HG03460 (cell line): Measurements from ENCODE around the gene CIAO2A.

Experiments
- ATAC-seq: cut with Tn5 transposase; IDR thresholded peaks from one replicate; pipeline ENCODE4 v1.9.1; 2021; ENCODE audit not compliant: unreplicated experiment

The CIAO2A gene

DNA sequence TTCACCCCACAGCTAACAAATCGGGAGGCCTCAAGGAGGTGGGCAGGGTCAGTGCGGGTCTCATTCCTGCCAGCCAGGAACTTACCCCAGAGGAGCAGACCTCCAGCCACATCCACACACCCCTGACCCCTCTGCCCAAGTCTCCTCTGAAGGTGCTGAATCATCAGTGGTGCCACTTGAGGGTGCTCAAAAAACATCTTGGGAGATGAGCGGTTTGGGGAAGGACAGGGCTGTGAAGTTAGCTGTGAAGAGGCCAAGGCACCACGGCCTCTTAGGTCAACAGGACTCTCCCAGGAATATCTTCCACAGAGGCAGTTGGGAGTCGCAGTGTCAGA lies 48.6 kb downstream of the CIAO2A start:
- no peak for ATAC-seq

DNA sequence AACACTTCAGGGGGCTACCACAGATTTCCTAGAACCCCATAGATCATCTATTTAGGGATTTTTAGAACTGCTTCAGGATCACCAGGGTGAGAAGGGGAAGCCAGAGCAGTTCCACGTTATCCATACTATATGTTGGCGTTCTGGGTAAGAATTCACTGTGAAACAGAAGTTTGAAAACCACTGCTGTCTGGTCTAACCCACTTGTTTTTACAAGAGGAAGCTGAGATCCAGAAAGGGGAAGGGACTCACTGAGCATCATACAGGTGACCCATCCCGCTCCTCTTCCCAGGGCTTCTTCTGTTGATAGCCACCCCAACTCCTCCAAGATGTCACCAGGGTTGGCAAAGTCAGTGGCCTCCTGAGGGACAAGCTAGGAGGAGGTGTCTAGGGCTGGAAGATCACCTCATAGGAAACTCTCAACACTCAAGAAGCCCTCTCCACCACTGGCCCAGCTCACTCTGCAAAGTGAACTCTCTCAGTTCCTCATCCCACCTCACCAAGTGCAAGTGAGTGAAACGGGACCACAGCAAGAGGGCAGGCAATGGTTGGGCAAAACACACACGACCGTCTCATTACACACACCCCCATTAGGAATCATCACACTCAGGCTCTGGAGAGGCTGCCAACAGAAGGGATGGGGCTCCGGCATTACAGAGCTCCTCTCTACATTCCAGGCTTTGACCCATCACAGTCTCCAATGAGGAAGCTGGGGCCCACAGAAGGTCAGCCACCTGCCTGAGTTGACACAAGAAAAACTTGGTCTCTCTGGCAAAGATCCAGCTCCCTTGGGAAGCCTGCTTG lies 49.1 kb downstream of the CIAO2A start:
- peak; percentile 46 for ATAC-seq

DNA sequence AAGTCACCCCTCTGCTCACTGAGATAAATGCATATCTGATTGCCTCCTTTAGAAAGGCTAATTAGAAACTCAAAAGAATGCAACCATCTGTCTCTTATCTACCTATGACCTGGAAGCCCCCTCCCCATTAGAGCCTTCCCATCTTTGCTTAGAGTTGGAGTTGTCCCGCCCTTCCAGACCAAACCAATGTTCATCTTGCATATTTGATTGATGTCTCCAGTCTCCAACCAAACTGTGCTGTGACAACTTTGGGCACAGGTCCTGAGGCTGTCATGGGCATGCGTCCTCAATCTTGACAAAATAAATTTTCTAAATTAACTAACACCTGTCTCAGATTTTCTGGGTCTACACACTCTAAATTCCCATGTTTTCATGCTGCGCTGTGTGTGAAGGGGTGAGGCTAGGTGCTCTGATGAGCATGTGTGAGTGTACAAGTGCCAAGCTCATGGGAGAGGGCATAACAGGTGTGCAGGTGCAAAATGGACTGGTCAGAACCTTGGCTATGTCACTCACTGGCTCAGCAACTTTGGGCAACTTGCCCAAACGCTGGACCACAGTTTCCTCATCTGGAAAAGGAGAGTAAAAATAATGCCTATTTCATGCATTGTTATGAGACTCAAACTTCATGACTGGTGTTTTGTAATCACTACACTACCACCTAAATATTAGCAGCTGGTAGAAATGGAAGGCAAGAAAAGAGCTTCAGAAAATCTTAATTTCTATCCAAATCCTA lies 54.6 kb downstream of the CIAO2A start:
- ATAC-seq: no peak

DNA sequence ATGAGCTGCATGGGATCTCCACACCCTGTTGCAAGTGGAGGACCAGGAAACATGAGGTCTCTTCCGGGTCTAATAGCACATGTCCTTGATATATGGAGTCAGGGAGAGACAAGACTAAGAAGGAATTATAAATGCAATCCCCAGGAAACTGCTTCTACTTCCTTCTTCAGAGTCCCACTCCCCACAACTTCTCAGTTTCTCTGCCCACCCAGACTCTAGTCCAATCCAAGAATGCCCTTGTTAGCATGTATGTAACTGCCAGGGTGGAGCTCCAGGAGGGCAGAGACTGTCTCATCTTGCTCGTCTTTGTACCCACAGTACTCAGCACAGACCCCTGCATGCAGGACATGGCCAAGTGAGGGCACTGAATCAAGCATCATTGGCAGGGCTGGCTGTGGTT lies 55.7 kb downstream of the CIAO2A start:
- no peak for ATAC-seq

DNA sequence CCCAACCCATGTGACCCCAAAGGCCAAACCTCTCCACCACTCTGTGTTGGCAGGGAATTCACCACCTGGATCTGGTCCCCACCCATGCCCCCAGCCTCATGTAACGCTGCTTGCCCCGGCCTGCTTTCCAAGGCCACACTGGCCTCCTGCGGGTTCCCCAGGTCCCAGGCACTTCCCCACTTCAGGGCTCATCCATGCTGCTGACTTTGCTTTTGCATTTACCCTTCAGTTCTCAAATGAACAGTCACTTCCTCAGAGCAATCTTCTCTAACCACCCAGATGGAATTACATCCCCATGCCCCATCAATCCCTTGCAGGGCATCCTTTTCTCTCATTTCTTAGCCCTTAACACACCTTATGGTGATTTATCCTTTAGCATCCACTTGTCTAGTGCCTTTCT lies 56.5 kb downstream of the CIAO2A start:
- no peak for ATAC-seq

GRCh38 chr15:64035525-64035924 lies 58.1 kb downstream of the CIAO2A start:
- no peak for ATAC-seq

GRCh38 chr15:64034519-64034918 lies 59.1 kb downstream of the CIAO2A start:
- no peak for ATAC-seq

DNA sequence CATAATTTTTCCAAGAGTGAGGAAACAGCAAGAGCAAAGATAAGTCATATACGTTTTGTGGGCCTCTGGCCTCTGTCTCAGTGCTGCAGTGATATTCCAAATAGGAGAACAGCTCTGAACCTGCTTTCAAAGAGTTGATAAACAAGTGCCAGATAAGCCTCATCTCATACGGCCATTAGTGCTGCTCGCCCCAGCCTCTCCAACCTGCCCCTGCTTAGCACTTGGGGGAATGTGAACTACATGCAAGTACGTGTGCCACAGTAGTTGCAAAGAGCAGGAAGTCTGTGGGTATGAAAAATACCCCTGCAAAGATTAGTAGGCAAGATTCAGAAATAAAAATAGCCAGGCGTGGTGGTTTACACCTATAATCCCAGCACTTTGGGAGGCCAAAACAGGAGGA lies 61.3 kb downstream of the CIAO2A start:
- ATAC-seq: no peak

DNA sequence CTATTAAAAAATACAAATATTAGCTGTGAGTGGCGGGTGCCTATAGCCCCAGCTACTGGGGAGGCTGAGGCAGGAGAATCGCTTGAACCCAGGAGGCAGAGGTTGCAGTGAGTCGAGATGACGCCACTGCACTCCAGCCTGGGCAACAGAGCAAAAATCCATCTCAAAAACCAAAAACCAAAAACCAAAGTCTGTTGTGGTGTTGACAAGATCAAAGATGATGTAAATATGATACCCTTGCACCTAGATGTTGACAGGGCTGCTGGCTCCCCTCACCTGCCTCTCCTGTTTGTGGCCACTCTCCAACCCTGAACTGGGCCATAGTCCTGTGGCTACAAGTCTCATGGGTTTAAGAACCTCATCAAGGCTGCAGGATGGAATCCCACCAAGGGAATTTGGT lies 63.5 kb downstream of the CIAO2A start:
- ATAC-seq: no peak

GRCh38 chr15:64029633-64030032 lies 64.0 kb downstream of the CIAO2A start:
- ATAC-seq: no peak

DNA sequence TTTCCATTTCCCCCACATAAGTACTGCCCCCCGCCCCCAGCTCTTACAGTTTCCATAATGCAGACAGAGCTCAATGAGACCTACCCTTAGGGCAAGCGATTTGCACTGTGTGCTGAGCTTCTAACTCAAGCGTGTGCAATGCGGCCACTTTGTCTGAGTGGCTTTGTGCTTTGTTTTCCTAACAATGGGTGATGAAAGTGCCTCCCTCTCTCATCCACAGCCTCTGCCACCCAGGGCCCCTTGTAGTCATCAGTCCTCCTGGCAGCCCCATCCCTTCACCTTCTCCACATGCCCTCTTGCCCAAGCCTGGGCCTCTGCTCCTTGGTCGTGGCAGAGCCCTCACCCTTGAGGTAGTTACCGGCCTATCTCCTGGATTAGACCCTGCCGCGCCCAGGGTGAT lies 64.5 kb downstream of the CIAO2A start:
- no peak for ATAC-seq

GRCh38 chr15:64026591-64026990 lies 67.0 kb downstream of the CIAO2A start:
- ATAC-seq: no peak

- no peak for ATAC-seq
These were observed 69.2 kb downstream of the CIAO2A start for GRCh38 chr15:64024172-64025050.

DNA sequence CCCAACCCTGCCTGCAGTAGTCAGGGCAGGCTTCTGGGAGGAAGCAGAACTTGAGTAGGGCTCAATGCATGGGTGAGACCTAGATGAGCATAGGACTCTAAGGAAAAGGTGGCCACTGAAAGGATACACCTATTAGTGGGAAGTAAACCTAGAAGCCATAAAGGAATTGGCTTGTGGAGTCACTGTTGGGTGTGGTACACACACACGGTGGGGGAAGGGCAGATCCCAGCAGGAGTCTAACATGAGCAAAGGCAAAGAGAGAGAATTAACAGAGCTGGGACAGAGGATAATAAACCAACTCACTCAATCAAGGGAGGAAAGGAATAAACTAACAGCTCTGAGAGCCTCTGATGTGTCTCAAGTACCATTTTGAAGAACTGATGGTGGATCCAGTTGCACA lies 70.4 kb downstream of the CIAO2A start:
- ATAC-seq: no peak

GRCh38 chr15:64022571-64022970 lies 71.1 kb downstream of the CIAO2A start:
- no peak for ATAC-seq
